Spleen (tissue), 7 donors: ENCODE measurements around the gene SNX10.

Experiments
- CTCF ChIP-seq, 11 experiments: fragments of 200-600 bp in 7 of 11; fragments of 450-650 bp in 4 of 11; sonication (generic) in 4 of 11; IDR thresholded peaks in 8 of 11; conservative IDR thresholded peaks in 3 of 11; 1 replicate in 7 of 11; 2 replicates in 4 of 11; pipeline versions ENCODE4 v1.4.0 to v1.8.0; 2016 to 2021; ENCODE audit warnings: antibody characterized with exemption in 11 of 11, inconsistent platforms in 4 of 11, mild to moderate bottlenecking in 1 of 11
- POLR2A ChIP-seq, 3 donors: fragments of 450-650 bp; IDR thresholded peaks; one replicate each; pipeline ENCODE4 v1.5.1; 2017; ENCODE audit warnings: antibody characterized with exemption in 3 of 3, mild to moderate bottlenecking in 1 of 3
- POLR2AphosphoS5 ChIP-seq, 3 donors: sonication (generic); formaldehyde crosslinking; IDR thresholded peaks; one replicate each; pipeline ENCODE4 v1.5.1; 2017; ENCODE audit warnings: antibody characterized with exemption in 3 of 3
- donor health status: DM: no; HTN: no; CAD: no; lungs with moderate emphysema.
- donor health status: DM: no; HTN: no; CAD: no.
- donor health status: DM: no; HTN: no; CAD: no.

GRCh38 chr7:26318921-26319320 lies 27.3 kb downstream of the SNX10 start:
- TF ChIP-seq POLR2AphosphoS5 (IDR thresholded peaks at IDR 0.05) (no peak), CTCF (IDR thresholded peaks at IDR 0.05 in 8 of 11, conservative IDR thresholded peaks at IDR 0.05 in 3 of 11) (no peak), POLR2A (IDR thresholded peaks at IDR 0.05) (no peak)
